Fibroblast of skin of scalp (primary cell): ENCODE measurements around the gene CXCL6.

Source experiments
- DNase-seq: peaks from one replicate; pipeline ENCODE4 v3.0.0-alpha.2; 2013

CXCL6 gene

DNA sequence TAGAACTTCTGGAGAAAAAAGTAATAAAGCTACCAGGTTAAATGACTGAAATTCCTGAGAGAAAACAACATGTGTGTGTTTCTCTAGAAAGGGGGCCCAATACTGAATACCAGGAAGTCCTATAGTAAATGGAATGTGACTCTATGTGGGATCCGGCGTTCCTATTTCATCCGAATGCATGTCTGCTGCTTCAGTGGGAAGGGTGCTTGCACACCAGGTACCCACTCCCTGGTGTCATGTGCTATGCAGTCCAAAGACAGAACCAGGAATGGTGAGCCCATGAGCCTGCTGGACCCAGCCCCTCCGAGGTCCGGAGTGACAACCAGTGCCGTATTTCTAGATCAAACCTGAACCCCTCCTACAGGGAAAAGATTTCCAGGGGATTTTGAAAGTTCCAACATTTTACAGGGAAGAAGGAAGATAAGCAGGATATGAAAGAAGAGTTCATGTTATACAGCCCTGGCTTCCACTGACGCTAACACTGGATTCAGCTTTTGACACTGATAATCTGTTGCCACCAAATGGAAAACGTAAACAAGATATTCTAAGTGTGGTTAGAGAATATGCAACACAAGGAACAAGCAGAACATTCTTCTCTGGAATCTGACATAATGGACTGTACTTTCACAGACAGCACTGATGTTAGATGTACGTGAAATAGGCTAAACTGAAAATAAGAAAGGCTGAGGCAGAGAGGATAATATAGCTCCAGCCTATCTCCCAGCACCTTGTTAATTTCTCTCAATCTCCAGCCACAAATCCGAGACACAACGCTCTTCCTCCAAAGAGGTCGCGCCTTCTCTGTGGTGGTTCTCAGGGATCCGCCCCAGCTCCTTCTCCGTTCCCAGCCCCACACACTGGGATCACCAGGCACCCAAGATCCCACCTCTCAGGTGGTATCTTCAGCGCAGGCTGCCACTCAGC, 32.0 kb downstream of the CXCL6 start:
- DNase-seq: no peak

GRCh38 chr4:73869130-73870055, 32.9 kb downstream of the CXCL6 start, which contains the start of gene CXCL1:
TSS of gene CXCL1 (plus strand) at chr4:73869393. CDS start at chr4:73869471, 78 bp downstream.
- DNase-seq: peak; percentile 48

GRCh38 chr4:73870260-73870659, 33.8 kb downstream of the CXCL6 start:
- DNase-seq: no peak

- DNase-seq: no peak
These were observed 34.3 kb downstream of the CXCL6 start for GRCh38 chr4:73870768-73871167.

GRCh38 chr4:73871511-73872310, 35.2 kb downstream of the CXCL6 start:
- DNase-seq: no peak

DNA sequence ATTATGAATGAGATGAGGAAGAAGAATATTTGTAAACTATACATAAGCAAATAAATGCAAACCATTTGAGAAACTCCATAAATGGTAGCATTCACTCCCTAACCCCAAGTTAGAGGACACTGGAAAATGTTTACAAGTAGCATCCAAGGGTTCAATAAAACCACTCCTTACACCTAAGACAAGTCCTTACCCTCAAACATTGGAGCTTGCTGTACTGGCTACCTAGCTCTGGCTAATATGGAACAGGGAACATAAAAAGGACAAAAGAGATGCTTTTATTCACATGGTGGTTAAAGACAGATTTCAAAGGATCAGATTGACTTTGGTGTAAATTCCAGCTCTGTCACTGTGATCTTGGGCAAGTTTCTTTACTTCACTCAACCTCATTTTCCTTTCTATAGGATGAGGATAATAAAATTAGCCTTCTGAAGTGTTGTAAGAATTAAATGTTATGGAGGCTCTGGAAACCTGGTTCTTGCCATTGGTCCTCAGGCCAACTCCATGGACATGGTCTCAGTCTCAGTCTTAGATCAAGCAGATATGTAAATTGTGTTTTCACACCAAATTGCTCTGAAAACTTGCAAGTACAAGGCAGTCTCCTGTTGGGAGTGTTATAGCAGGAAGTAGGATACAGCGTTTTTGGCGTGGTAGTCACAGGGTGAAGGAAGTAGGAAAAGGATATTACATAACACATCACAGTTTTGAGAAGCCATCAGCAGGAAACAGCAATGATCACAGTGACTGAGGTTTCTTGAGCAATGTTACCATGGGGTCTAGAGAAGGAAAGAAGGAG, 36.0 kb downstream of the CXCL6 start:
- DNase-seq: no peak

GRCh38 chr4:73874386-73874785, 37.9 kb downstream of the CXCL6 start:
- DNase-seq: no peak

GRCh38 chr4:73875401-73875800, 38.9 kb downstream of the CXCL6 start:
- no peak for DNase-seq

DNA sequence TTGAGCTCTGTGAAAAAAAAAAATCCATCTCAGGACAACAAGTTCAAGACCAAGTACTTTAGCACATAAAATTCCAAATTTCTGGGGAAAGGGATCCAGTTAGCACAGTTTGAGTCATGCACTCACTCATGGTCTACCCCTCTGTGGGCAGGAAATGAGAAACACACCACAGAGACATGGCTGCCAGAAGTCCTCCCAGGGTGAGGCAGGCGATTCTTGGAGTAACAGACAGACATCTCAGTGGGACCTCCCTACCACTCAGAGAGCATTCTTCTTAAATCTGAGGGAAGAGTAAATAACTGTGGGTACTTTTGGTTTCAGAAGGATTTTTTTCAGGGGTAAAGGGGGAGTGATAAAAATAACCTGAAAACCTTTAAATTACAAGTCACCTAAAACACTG, 46.8 kb downstream of the CXCL6 start:
- DNase-seq: peak; percentile 92

DNA sequence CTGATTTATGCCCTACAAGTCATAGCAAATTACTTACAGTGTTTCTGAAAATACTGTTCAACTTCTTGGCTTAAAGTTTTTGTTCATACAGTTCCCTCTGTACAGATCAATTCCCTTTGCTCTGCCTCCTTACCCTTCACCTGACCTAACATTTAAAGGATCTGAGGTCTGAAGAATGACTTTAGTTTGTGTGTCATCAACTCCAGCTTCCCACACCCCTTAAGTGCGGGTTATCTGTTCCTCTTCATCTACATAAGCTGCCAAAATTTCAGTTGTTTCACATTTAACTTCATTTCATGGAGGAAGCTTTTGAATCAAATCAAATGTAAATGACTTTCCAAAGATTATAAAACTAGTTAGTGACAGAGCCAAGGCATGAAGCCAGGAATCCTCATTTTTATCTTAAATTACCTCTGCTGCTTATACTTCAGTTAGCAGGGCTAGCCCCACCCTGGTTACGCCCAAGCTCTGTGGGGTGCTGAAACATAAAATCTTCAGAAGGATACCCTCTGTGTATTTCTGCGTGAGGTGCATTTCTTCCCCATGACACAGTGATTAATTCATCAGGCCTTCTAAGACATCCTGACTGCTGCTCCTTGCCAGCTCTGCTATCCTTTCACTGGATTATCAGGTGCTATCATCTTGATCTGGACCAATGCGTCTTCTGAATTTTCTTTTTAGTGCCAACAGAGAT, 49.2 kb downstream of the CXCL6 start:
- DNase-seq: no peak
